HEK293 (cell line): ENCODE measurements around the gene COX5A.
A peak's percentile ranks its signal among the peaks of the same experiment; 100 is the strongest.

Source experiments
- CTCF ChIA-PET: fragments of 350-600 bp; formaldehyde crosslinking; extraction: SDS; loops from one replicate; lab custom pipeline; 2021; ENCODE audit warnings: antibody characterized with exemption; lab: Yijun Ruan, JAX
- POLR2A ChIA-PET: fragments of 300-600 bp; formaldehyde crosslinking; extraction: SDS; loops from one replicate; lab custom pipeline; 2020; ENCODE audit warnings: antibody characterized with exemption, inconsistent platforms; lab: Yijun Ruan, JAX
- H3K27ac ChIP-seq: fragments of 200-500 bp; sonication (Bioruptor generic); 2 replicates; pipeline ENCODE4 v1.5.1; 2014; ENCODE audit warnings: low read depth, low read length, control low read depth, inconsistent platforms; ENCODE audit errors: extremely low read depth
- H3K36me3 ChIP-seq, 2 experiments: fragments of 200-500 bp in 1 of 2; sonication (Bioruptor generic) in 1 of 2; 1 replicate in 1 of 2; 2 replicates in 1 of 2; pipeline ENCODE4 v1.5.1; 2014 to 2017; ENCODE audit warnings: inconsistent platforms in 2 of 2, low read length in 2 of 2; ENCODE audit not compliant: control insufficient read depth in 2 of 2, insufficient read depth in 1 of 2
- H3K4me1 ChIP-seq: fragments of 200-500 bp; sonication (Bioruptor generic); 2 replicates; pipeline ENCODE4 v1.5.1; 2014; ENCODE audit warnings: mild to moderate bottlenecking, low read length, inconsistent platforms; ENCODE audit not compliant: control insufficient read depth, insufficient read depth
- H3K4me3 ChIP-seq: 2 replicates; pipeline ENCODE4 v1.5.1; 2011; ENCODE audit warnings: low read depth, mild to moderate bottlenecking, control low read depth, low read length, moderate library complexity
- H3K9me3 ChIP-seq: fragments of 200-500 bp; sonication (Bioruptor generic); 2 replicates; pipeline ENCODE4 v1.5.1; 2014; ENCODE audit warnings: low read depth, low read length, inconsistent platforms; ENCODE audit not compliant: control insufficient read depth, insufficient read depth
- GLIS1 ChIP-seq: fragments of 450-650 bp; formaldehyde crosslinking; IDR thresholded peaks from 2 replicates; pipeline ENCODE4 v1.5.1; 2016; ENCODE audit warnings: missing biosample characterization, missing genetic modification characterization
- GLIS2 ChIP-seq: fragments of 450-650 bp; formaldehyde crosslinking; IDR thresholded peaks from 2 replicates; pipeline ENCODE4 v1.5.1; 2016; ENCODE audit warnings: missing biosample characterization, missing genetic modification characterization
- PRDM2 ChIP-seq: fragments of 450-650 bp; formaldehyde crosslinking; IDR thresholded peaks from 2 replicates; pipeline ENCODE4 v1.5.1; 2016; ENCODE audit warnings: missing biosample characterization, missing genetic modification characterization, borderline replicate concordance
- SETDB1 ChIP-seq: IDR thresholded peaks from one replicate; pipeline ENCODE4 v1.6.1; 2017; ENCODE audit warnings: mild to moderate bottlenecking, low read length, moderate library complexity, mixed read lengths; ENCODE audit not compliant: insufficient read length
- ZBTB1 ChIP-seq: fragments of 450-650 bp; formaldehyde crosslinking; IDR thresholded peaks from 2 replicates; pipeline ENCODE4 v1.5.1; 2016; ENCODE audit warnings: missing biosample characterization, missing genetic modification characterization
- ZBTB17 ChIP-seq: fragments of 450-650 bp; formaldehyde crosslinking; IDR thresholded peaks from 2 replicates; pipeline ENCODE4 v1.5.1; 2016; ENCODE audit warnings: missing biosample characterization, missing genetic modification characterization
- ZNF223 ChIP-seq: fragments of 450-650 bp; formaldehyde crosslinking; IDR thresholded peaks from 2 replicates; pipeline ENCODE4 v1.5.1; 2016; ENCODE audit warnings: missing biosample characterization, missing genetic modification characterization
- ZNF324 ChIP-seq: fragments of 450-650 bp; formaldehyde crosslinking; IDR thresholded peaks from 2 replicates; pipeline ENCODE4 v1.5.1; 2016; ENCODE audit warnings: missing biosample characterization, missing genetic modification characterization
- ZNF335 ChIP-seq: fragments of 450-650 bp; formaldehyde crosslinking; conservative IDR thresholded peaks from 2 replicates; pipeline ENCODE4 v1.5.1; 2016; ENCODE audit warnings: missing biosample characterization, missing genetic modification characterization
- ZNF510 ChIP-seq: fragments of 450-650 bp; formaldehyde crosslinking; IDR thresholded peaks from 2 replicates; pipeline ENCODE4 v1.5.1; 2018; ENCODE audit warnings: mild to moderate bottlenecking, missing genetic modification characterization, missing biosample characterization; ENCODE audit not compliant: insufficient replicate concordance
- ZSCAN4 ChIP-seq: fragments of 450-650 bp; formaldehyde crosslinking; IDR thresholded peaks from 2 replicates; pipeline ENCODE4 v1.5.1; 2017; ENCODE audit warnings: missing biosample characterization, missing genetic modification characterization
- TF ChIP-seq, protein P1 (sequence below): fragments of 450-650 bp; formaldehyde crosslinking; IDR thresholded peaks from 2 replicates; pipeline ENCODE4 v1.5.1; 2016; ENCODE audit warnings: missing biosample characterization, missing genetic modification characterization
- TF ChIP-seq, protein P2 (sequence below): fragments of 450-650 bp; formaldehyde crosslinking; IDR thresholded peaks from 2 replicates; pipeline ENCODE4 v1.5.1; 2016; ENCODE audit warnings: missing biosample characterization, missing genetic modification characterization
- TF ChIP-seq, protein P3 (sequence below): fragments of 450-650 bp; formaldehyde crosslinking; IDR thresholded peaks from 2 replicates; pipeline ENCODE4 v1.5.1; 2016; ENCODE audit warnings: missing biosample characterization, missing genetic modification characterization

Gene COX5A

DNA sequence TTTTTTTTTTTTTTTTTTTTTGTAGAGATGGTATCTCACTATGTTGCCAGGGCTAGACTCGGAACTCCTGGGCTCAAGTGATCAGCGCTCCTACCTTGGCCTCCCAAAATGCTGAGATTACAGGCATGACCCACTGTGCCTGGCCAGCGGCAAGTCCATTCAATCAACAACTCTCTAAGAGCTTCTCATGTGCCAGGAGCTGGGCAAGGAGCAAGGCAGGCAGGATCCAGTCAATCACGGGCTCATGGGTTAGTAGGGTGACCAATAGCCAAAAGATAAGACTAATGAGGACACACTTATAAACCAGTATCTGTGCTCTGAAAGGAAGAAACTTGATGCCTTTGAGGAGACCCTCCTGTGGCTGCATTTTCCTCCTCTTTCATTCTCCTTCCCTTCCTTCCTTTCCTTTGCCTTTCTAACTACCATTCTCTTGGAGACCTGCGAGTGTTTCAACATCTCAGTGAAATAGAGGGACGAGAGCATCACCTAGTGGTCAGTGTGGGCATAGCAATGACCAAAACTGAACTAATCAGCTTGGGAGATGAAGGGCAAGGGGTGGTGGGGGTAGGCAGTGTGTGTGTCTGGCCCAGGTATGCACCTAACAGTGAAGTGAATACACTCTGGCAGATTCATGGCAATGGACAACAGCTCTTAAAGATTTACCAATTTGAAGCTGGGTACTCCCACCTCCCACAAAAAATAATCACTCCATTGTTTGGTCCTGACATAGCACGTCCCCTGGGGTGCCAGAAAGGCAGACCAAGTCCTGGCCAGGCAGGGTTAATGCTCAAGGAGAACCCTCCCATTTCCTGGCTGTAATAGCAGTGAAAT, 12.4 kb upstream of the COX5A start (continued):
- TF ChIP-seq PRDM2 (no peak), GLIS2 (tag by site-specific recombination) (0 out of 2 replicates have a peak, but pooled peaks have one; percentile 8)
- TF ChIP-seq, protein P1, sequence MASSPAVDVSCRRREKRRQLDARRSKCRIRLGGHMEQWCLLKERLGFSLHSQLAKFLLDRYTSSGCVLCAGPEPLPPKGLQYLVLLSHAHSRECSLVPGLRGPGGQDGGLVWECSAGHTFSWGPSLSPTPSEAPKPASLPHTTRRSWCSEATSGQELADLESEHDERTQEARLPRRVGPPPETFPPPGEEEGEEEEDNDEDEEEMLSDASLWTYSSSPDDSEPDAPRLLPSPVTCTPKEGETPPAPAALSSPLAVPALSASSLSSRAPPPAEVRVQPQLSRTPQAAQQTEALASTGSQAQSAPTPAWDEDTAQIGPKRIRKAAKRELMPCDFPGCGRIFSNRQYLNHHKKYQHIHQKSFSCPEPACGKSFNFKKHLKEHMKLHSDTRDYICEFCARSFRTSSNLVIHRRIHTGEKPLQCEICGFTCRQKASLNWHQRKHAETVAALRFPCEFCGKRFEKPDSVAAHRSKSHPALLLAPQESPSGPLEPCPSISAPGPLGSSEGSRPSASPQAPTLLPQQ (tag by site-specific recombination) = peak; percentile 62; the same call in 1 of the 2 replicates
- TF ChIP-seq, protein P2, sequence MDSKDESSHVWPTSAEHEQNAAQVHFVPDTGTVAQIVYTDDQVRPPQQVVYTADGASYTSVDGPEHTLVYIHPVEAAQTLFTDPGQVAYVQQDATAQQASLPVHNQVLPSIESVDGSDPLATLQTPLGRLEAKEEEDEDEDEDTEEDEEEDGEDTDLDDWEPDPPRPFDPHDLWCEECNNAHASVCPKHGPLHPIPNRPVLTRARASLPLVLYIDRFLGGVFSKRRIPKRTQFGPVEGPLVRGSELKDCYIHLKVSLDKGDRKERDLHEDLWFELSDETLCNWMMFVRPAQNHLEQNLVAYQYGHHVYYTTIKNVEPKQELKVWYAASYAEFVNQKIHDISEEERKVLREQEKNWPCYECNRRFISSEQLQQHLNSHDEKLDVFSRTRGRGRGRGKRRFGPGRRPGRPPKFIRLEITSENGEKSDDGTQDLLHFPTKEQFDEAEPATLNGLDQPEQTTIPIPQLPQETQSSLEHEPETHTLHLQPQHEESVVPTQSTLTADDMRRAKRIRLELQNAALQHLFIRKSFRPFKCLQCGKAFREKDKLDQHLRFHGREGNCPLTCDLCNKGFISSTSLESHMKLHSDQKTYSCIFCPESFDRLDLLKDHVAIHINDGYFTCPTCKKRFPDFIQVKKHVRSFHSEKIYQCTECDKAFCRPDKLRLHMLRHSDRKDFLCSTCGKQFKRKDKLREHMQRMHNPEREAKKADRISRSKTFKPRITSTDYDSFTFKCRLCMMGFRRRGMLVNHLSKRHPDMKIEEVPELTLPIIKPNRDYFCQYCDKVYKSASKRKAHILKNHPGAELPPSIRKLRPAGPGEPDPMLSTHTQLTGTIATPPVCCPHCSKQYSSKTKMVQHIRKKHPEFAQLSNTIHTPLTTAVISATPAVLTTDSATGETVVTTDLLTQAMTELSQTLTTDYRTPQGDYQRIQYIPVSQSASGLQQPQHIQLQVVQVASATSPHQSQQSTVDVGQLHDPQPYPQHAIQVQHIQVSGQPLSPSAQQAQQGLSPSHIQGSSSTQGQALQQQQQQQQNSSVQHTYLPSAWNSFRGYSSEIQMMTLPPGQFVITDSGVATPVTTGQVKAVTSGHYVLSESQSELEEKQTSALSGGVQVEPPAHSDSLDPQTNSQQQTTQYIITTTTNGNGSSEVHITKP (tag by site-specific recombination) = peak; percentile 31; the same call in 1 of the 2 replicates

DNA sequence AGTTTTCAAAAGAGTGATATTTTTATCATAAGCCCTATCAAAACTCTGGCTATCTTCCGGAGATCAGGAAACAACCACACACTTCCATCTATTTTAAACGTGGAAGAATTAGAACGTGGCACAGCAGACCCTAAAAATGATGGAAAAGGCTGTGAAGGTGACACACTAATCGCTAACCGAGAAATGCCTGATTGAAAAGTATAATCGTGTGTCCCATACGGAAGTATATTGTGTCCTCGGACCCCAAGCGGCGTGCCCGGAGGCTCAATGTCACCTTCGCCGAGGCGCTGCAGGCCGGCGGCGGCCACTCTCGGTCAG, 642 bp downstream of the COX5A start:
- Histone ChIP-seq H3K9me3 (no peaks in the 10 kb centered on the region), H3K27ac (peak overlapping the region; percentile 94), H3K4me1 (peaks cover 7% of the 10 kb centered on the region), H3K36me3 (peaks cover 3 to 18% of the 10 kb centered on the region in 2 experiments; a peak in 2 of 3 replicates), H3K4me3 (peak overlapping the region; percentile 87)
- POLR2A ChIA-PET = interaction anchor here (0.9 to 3.3 kb wide), 11 partner anchors 13 to 264 kb away, joined by 3 to 25 read pairs (median 5); partner anchors contain the start of genes C15orf39, FAM219B, MPI and PPCDC
- CTCF ChIA-PET = interaction anchor here (0.6 to 2.1 kb wide), 5 partner anchors 13 to 212 kb away, joined by 3 to 13 read pairs (median 3); partner anchors contain the start of gene CYP1A1
- TF ChIP-seq ZNF223 (tag by site-specific recombination) (no peak), ZNF510 (tag by site-specific recombination) (no peak), ZBTB1 (no peak), ZNF335 (tag by site-specific recombination) (peak; percentile 96), ZSCAN4 (no peak), SETDB1 (no peak), GLIS1 (tag by site-specific recombination) (peak; percentile 72), ZBTB17 (tag by site-specific recombination) (peak; percentile 93), ZNF324 (tag by site-specific recombination) (no peak)
- TF ChIP-seq, protein P3, sequence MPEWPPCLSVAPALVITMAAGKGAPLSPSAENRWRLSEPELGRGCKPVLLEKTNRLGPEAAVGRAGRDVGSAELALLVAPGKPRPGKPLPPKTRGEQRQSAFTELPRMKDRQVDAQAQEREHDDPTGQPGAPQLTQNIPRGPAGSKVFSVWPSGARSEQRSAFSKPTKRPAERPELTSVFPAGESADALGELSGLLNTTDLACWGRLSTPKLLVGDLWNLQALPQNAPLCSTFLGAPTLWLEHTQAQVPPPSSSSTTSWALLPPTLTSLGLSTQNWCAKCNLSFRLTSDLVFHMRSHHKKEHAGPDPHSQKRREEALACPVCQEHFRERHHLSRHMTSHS = 0 out of 2 replicates have a peak, but pooled peaks have one; percentile 8
